Spleen (tissue), 7 donors: ENCODE data around the gene GRIP1.

Source experiments
- POLR2A ChIP-seq, 3 donors: fragments of 450-650 bp; IDR thresholded peaks; one replicate each; pipeline ENCODE4 v1.5.1; 2017; ENCODE audit warnings: antibody characterized with exemption in 3 of 3, mild to moderate bottlenecking in 1 of 3
- POLR2AphosphoS5 ChIP-seq, 3 donors: sonication (generic); formaldehyde crosslinking; IDR thresholded peaks; one replicate each; pipeline ENCODE4 v1.5.1; 2017; ENCODE audit warnings: antibody characterized with exemption in 3 of 3
- TF ChIP-seq, protein P1 (sequence below), 11 experiments: fragments of 200-600 bp in 7 of 11; fragments of 450-650 bp in 4 of 11; sonication (generic) in 4 of 11; IDR thresholded peaks in 8 of 11; conservative IDR thresholded peaks in 3 of 11; 1 replicate in 7 of 11; 2 replicates in 4 of 11; pipeline versions ENCODE4 v1.4.0 to v1.8.0; 2016 to 2021; ENCODE audit warnings: antibody characterized with exemption in 11 of 11, inconsistent platforms in 4 of 11, mild to moderate bottlenecking in 1 of 11
- donor health status: DM: no; HTN: no; CAD: no; lungs with moderate emphysema.
- donor health status: DM: no; HTN: no; CAD: no.
- donor health status: DM: no; HTN: no; CAD: no.

DNA sequence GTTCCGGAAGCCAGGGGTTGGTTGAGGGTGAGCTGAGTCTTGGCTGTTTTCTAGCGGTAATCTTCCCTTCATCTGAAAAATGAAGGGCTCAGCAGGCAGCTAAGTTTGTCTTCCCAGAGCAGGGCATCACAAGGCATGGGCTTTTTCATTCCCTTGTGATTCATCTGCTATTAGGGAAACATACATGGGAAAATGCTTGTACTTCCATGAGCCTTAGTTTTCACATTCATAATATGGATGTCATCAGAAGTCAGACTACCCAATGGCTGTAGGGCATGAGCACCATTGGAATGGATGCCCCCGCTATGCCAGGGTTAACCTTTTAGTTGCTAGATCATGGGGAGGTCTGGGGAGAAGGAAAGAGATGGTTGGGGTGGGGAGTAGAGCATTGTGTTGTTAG is 357.9 kb downstream of the GRIP1 start:
- TF ChIP-seq, protein P1, sequence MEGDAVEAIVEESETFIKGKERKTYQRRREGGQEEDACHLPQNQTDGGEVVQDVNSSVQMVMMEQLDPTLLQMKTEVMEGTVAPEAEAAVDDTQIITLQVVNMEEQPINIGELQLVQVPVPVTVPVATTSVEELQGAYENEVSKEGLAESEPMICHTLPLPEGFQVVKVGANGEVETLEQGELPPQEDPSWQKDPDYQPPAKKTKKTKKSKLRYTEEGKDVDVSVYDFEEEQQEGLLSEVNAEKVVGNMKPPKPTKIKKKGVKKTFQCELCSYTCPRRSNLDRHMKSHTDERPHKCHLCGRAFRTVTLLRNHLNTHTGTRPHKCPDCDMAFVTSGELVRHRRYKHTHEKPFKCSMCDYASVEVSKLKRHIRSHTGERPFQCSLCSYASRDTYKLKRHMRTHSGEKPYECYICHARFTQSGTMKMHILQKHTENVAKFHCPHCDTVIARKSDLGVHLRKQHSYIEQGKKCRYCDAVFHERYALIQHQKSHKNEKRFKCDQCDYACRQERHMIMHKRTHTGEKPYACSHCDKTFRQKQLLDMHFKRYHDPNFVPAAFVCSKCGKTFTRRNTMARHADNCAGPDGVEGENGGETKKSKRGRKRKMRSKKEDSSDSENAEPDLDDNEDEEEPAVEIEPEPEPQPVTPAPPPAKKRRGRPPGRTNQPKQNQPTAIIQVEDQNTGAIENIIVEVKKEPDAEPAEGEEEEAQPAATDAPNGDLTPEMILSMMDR (IDR thresholded peaks at IDR 0.05 in 8 of 11, conservative IDR thresholded peaks at IDR 0.05 in 3 of 11): no peak
- TF ChIP-seq POLR2A (IDR thresholded peaks at IDR 0.05): no peak
- TF ChIP-seq POLR2AphosphoS5 (IDR thresholded peaks at IDR 0.05): no peak
